ENCODE measurements around the gene GBF1. TPM values are rescaled to one million over a fixed set of nuclear protein-coding genes. Genes with fewer than 3 reads are reported as not detected.

The GBF1 gene
- total and polyA plus RNA-seq, 2 of the 13 experiments (the other 11 are each of a cell fraction or from before 2014, with no cell fraction given) = 17.1 to 21.9 TPM

DNA sequence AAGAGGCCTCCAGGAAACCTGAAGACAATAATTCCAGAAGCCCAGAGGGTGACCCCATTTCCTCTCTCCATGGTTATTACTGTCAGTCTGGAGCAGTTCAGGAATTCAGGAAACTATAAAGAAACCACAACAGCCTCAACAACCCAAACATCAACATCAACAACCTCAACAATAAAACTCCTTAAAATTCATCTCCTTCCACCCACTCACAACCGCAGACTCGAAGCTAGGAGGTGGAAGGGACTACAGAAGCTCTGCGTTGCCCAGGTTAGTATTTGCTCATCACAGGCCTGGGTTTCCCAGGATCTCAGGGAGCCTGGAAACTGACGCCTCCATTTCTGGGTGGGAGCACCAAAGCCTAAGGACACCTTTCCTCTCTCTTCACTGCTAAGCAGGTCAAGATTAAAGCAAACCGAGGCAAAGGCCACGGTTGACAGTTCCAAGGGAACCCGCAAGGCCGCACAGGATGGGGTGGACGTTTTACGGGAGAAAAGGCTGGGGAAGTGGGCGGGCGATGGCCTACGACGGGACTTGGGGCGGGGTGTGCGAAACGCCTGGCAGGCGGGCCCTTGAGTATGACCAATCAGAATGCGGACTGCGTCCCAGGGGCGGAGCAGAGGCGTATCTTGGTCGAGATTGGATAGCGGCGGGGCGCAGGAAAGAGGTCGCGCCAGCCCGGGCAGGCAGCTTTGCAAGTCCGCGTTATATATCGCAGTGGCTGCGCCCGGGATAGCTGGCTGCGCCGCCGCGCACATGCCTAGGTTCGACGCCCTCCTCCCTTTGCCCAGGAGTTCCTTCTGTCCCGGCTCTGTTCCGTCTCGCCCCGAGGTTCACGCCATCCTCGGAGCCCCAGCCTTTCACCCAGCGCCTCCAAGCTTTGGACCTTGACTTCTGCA lies 19.4 kb upstream of the GBF1 start, which contains the start of gene ELOVL3 (continued):
- TF ChIP-seq, protein P1, sequence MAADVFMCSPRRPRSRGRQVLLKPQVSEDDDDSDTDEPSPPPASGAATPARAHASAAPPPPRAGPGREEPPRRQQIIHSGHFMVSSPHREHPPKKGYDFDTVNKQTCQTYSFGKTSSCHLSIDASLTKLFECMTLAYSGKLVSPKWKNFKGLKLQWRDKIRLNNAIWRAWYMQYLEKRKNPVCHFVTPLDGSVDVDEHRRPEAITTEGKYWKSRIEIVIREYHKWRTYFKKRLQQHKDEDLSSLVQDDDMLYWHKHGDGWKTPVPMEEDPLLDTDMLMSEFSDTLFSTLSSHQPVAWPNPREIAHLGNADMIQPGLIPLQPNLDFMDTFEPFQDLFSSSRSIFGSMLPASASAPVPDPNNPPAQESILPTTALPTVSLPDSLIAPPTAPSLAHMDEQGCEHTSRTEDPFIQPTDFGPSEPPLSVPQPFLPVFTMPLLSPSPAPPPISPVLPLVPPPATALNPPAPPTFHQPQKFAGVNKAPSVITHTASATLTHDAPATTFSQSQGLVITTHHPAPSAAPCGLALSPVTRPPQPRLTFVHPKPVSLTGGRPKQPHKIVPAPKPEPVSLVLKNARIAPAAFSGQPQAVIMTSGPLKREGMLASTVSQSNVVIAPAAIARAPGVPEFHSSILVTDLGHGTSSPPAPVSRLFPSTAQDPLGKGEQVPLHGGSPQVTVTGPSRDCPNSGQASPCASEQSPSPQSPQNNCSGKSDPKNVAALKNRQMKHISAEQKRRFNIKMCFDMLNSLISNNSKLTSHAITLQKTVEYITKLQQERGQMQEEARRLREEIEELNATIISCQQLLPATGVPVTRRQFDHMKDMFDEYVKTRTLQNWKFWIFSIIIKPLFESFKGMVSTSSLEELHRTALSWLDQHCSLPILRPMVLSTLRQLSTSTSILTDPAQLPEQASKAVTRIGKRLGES (CRISPR knock-in tag; IDR thresholded peaks at IDR 0.05; ENCODE audit: borderline replicate concordance) = peak; percentile 52; the same call in 1 of the 2 replicates
- TF ChIP-seq ZNF230 (CRISPR knock-in tag; IDR thresholded peaks at IDR 0.05) (peak; percentile 99), DMAP1 (CRISPR knock-in tag; IDR thresholded peaks at IDR 0.05) (peak; percentile 50; the same call in 1 of the 2 replicates), ZNF343 (CRISPR knock-in tag; IDR thresholded peaks at IDR 0.05) (peak; percentile 91; the same call in 1 of the 2 replicates), TBX2 (CRISPR knock-in tag; IDR thresholded peaks at IDR 0.05; ENCODE audit: borderline replicate concordance) (peak; percentile 83; the same call in 1 of the 2 replicates), ZNF772 (CRISPR knock-in tag; IDR thresholded peaks at IDR 0.05) (peak; percentile 95), ZNF530 (CRISPR knock-in tag; IDR thresholded peaks at IDR 0.05; ENCODE audit: low read depth) (0 out of 2 replicates have a peak, but pooled peaks have one; percentile 47)
- TF ChIP-seq, protein P2, sequence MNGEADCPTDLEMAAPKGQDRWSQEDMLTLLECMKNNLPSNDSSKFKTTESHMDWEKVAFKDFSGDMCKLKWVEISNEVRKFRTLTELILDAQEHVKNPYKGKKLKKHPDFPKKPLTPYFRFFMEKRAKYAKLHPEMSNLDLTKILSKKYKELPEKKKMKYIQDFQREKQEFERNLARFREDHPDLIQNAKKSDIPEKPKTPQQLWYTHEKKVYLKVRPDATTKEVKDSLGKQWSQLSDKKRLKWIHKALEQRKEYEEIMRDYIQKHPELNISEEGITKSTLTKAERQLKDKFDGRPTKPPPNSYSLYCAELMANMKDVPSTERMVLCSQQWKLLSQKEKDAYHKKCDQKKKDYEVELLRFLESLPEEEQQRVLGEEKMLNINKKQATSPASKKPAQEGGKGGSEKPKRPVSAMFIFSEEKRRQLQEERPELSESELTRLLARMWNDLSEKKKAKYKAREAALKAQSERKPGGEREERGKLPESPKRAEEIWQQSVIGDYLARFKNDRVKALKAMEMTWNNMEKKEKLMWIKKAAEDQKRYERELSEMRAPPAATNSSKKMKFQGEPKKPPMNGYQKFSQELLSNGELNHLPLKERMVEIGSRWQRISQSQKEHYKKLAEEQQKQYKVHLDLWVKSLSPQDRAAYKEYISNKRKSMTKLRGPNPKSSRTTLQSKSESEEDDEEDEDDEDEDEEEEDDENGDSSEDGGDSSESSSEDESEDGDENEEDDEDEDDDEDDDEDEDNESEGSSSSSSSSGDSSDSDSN (CRISPR knock-in tag; IDR thresholded peaks at IDR 0.05) = peak; percentile 71
- TF ChIP-seq, protein P3, sequence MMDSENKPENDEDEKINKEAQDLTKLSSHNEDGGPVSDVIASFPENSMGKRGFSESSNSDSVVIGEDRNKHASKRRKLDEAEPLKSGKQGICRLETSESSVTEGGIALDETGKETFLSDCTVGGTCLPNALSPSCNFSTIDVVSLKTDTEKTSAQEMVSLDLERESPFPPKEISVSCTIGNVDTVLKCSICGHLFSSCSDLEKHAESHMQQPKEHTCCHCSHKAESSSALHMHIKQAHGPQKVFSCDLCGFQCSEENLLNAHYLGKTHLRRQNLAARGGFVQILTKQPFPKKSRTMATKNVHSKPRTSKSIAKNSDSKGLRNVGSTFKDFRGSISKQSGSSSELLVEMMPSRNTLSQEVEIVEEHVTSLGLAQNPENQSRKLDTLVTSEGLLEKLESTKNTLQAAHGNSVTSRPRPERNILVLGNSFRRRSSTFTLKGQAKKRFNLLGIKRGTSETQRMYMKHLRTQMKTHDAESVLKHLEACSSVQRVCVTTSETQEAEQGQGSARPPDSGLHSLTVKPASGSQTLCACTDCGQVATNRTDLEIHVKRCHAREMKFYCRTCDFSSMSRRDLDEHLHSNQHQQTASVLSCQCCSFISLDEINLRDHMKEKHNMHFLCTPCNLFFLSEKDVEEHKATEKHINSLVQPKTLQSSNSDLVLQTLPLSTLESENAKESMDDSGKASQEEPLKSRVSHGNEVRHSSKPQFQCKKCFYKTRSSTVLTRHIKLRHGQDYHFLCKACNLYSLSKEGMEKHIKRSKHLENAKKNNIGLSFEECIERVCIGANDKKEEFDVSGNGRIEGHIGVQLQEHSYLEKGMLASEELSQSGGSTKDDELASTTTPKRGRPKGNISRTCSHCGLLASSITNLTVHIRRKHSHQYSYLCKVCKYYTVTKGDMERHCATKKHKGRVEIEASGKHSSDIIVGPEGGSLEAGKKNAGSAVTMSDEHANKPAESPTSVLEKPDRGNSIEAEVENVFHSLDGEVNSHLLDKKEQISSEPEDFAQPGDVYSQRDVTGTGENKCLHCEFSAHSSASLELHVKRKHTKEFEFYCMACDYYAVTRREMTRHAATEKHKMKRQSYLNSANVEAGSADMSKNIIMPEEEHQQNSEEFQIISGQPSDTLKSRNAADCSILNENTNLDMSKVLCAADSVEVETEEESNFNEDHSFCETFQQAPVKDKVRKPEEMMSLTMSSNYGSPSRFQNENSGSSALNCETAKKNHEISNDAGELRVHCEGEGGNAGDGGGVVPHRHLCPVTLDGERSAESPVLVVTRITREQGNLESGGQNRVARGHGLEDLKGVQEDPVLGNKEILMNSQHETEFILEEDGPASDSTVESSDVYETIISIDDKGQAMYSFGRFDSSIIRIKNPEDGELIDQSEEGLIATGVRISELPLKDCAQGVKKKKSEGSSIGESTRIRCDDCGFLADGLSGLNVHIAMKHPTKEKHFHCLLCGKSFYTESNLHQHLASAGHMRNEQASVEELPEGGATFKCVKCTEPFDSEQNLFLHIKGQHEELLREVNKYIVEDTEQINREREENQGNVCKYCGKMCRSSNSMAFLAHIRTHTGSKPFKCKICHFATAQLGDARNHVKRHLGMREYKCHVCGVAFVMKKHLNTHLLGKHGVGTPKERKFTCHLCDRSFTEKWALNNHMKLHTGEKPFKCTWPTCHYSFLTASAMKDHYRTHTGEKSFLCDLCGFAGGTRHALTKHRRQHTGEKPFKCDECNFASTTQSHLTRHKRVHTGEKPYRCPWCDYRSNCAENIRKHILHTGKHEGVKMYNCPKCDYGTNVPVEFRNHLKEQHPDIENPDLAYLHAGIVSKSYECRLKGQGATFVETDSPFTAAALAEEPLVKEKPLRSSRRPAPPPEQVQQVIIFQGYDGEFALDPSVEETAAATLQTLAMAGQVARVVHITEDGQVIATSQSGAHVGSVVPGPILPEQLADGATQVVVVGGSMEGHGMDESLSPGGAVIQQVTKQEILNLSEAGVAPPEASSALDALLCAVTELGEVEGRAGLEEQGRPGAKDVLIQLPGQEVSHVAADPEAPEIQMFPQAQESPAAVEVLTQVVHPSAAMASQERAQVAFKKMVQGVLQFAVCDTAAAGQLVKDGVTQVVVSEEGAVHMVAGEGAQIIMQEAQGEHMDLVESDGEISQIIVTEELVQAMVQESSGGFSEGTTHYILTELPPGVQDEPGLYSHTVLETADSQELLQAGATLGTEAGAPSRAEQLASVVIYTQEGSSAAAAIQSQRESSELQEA (CRISPR knock-in tag; IDR thresholded peaks at IDR 0.05; ENCODE audit: not compliant biosample characterization) = peak; percentile 76
- TF ChIP-seq, protein P4, sequence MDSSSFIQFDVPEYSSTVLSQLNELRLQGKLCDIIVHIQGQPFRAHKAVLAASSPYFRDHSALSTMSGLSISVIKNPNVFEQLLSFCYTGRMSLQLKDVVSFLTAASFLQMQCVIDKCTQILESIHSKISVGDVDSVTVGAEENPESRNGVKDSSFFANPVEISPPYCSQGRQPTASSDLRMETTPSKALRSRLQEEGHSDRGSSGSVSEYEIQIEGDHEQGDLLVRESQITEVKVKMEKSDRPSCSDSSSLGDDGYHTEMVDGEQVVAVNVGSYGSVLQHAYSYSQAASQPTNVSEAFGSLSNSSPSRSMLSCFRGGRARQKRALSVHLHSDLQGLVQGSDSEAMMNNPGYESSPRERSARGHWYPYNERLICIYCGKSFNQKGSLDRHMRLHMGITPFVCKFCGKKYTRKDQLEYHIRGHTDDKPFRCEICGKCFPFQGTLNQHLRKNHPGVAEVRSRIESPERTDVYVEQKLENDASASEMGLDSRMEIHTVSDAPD (CRISPR knock-in tag; IDR thresholded peaks at IDR 0.05) = peak; percentile 78; the same call in 1 of the 2 replicates
